RWPE1 (cell line): ENCODE data around the gene AK5.

Experiments
- CTCF ChIA-PET: fragments of 350-600 bp; sonication (Branson Sonifier 250); formaldehyde crosslinking; extraction: SDS; loops from one replicate; lab custom pipeline; 2021; lab: Yijun Ruan, JAX
- POLR2A ChIA-PET: fragments of 400-600 bp; formaldehyde crosslinking; extraction: SDS; loops from one replicate; lab custom pipeline; 2020; ENCODE audit warnings: antibody characterized with exemption; ENCODE audit not compliant: low non-redundant PET; lab: Yijun Ruan, JAX
- DNase-seq: peaks from one replicate; pipeline ENCODE4 v3.0.0; 2012; ENCODE audit warnings: low spot score
- H3K27ac ChIP-seq: fragments of 450-650 bp; 2 replicates; pipeline ENCODE4 v1.5.1; 2017
- CTCF ChIP-seq: fragments of 450-650 bp; conservative IDR thresholded peaks from 2 replicates; pipeline ENCODE4 v1.5.1; 2017; ENCODE audit warnings: low read depth, mild to moderate bottlenecking

AK5 gene

GRCh38 chr1:77378723-77379535, 97.1 kb downstream of the AK5 start:
- CTCF ChIA-PET = no interaction called here
- no peak overlapping the region for H3K27ac ChIP-seq
- no peak for TF ChIP-seq CTCF
- no peak for DNase-seq
- POLR2A ChIA-PET = no interaction called here

- no peak for DNase-seq
- POLR2A ChIA-PET = no interaction called here
Observed at GRCh38 chr1:77382366-77382765, 100.5 kb downstream of the AK5 start.

GRCh38 chr1:77383236-77383635, 101.4 kb downstream of the AK5 start:
- POLR2A ChIA-PET = no interaction called here
- DNase-seq = no peak
- no peak for TF ChIP-seq CTCF
- no peak overlapping the region for H3K27ac ChIP-seq
- CTCF ChIA-PET = interaction anchor here (0.6 kb wide), 1 partner anchor 38 kb away, joined by 4 read pairs; no protein-coding TSS in a partner anchor

More at GRCh38 chr1:77382366-77382765, 100.5 kb downstream of the AK5 start:
- TF ChIP-seq CTCF = no peak
- CTCF ChIA-PET = no interaction called here
- H3K27ac ChIP-seq = no peak overlapping the region

GRCh38 chr1:77385551-77385950, 103.7 kb downstream of the AK5 start:
- ChIA-PET POLR2A (no interaction called here), CTCF (no interaction called here)
- no peak for TF ChIP-seq CTCF
- DNase-seq = no peak
- no peak overlapping the region for H3K27ac ChIP-seq

- no peak for DNase-seq
- no peak overlapping the region for H3K27ac ChIP-seq
- ChIA-PET POLR2A (no interaction called here), CTCF (no interaction called here)
- TF ChIP-seq CTCF = no peak
Observed at GRCh38 chr1:77386276-77386675, 104.5 kb downstream of the AK5 start.

- POLR2A ChIA-PET = no interaction called here
Observed at GRCh38 chr1:77387553-77387952, 105.7 kb downstream of the AK5 start.

More at GRCh38 chr1:77387553-77387952, 105.7 kb downstream of the AK5 start:
- no peak for TF ChIP-seq CTCF
- CTCF ChIA-PET = no interaction called here
- no peak for DNase-seq
- no peak overlapping the region for H3K27ac ChIP-seq
